ENCODE measurements around the gene GDF7. TPM values are rescaled to one million over a fixed set of nuclear protein-coding genes. Genes with fewer than 3 reads are reported as not detected.

The GDF7 gene
- total RNA-seq, 3 donors from 2014 or later (not counting 1 experiment from before 2014, with no cell fraction given): 0.02 to 0.10 (median 0.05) TPM

- Histone ChIP-seq H3K9me3 (ENCODE audit: control insufficient read depth, insufficient read depth, low read length) (no peaks in the 10 kb centered on the region), H3K4me1 (ENCODE audit: control insufficient read depth, insufficient read depth, low read length) (no peaks in the 10 kb centered on the region), H3K4me3 (ENCODE audit: low read length) (no peak overlapping the region), H3K27me3 (ENCODE audit: control insufficient read depth, insufficient read depth, low read length) (no peaks in the 10 kb centered on the region), H3K36me3 (ENCODE audit: control insufficient read depth, insufficient read depth, low read length) (peaks cover 12% of the 10 kb centered on the region), H3K27ac (ENCODE audit: low read length) (no peak overlapping the region)
- H3K4me3 Mint-ChIP-seq: no peak overlapping the region
- H3K27ac Mint-ChIP-seq: no peak overlapping the region
- no peak for TF ChIP-seq CTCF (IDR thresholded peaks at IDR 0.05)
- H3K9me3 Mint-ChIP-seq: no peaks in the 10 kb centered on the region
- no peak for DNase-seq
- H3K27me3 Mint-ChIP-seq (ENCODE audit: low read depth in 2 of 2): no peaks in the 10 kb centered on the region
- peaks cover 7 to 12% of the 10 kb centered on the region in 2 donors for H3K4me1 Mint-ChIP-seq
- ATAC-seq: no peak
- H3K36me3 Mint-ChIP-seq: peaks cover 11% of the 10 kb centered on the region
- WGBS (ENCODE audit: insufficient coverage): 97% methylated on average over 4 of the region's 4 CpGs
- intact Hi-C loops (cut with micrococcal nuclease): no loop called here
These were observed 20.4 kb downstream of the GDF7 start for GRCh38 chr2:20687260-20687832.

GRCh38 chr2:20689428-20690264, 22.7 kb downstream of the GDF7 start:
- Histone ChIP-seq H3K9me3 (ENCODE audit: control insufficient read depth, insufficient read depth, low read length) (no peaks in the 10 kb centered on the region), H3K36me3 (ENCODE audit: control insufficient read depth, insufficient read depth, low read length) (peaks cover 14% of the 10 kb centered on the region), H3K27ac (ENCODE audit: low read length) (no peak overlapping the region), H3K4me3 (ENCODE audit: low read length) (no peak overlapping the region), H3K4me1 (ENCODE audit: control insufficient read depth, insufficient read depth, low read length) (no peaks in the 10 kb centered on the region), H3K27me3 (ENCODE audit: control insufficient read depth, insufficient read depth, low read length) (no peaks in the 10 kb centered on the region)
- no peaks in the 10 kb centered on the region for H3K9me3 Mint-ChIP-seq
- H3K27me3 Mint-ChIP-seq (ENCODE audit: low read depth in 2 of 2): no peaks in the 10 kb centered on the region
- no peak for TF ChIP-seq CTCF (IDR thresholded peaks at IDR 0.05)
- H3K4me1 Mint-ChIP-seq: peaks cover 0 to 7% of the 10 kb centered on the region in 2 donors
- H3K4me3 Mint-ChIP-seq: no peak overlapping the region
- 87% methylated on average over 11 of the region's 11 CpGs for WGBS (ENCODE audit: insufficient coverage)
- ATAC-seq: no peak
- peaks cover 11% of the 10 kb centered on the region for H3K36me3 Mint-ChIP-seq
- no peak overlapping the region for H3K27ac Mint-ChIP-seq
- intact Hi-C loops (cut with micrococcal nuclease): no loop called here
- DNase-seq: no peak

GRCh38 chr2:20691076-20691734, 24.3 kb downstream of the GDF7 start:
- peaks cover 0 to 7% of the 10 kb centered on the region in 2 donors for H3K4me1 Mint-ChIP-seq
- Histone ChIP-seq H3K27ac (ENCODE audit: low read length) (no peak overlapping the region), H3K36me3 (ENCODE audit: control insufficient read depth, insufficient read depth, low read length) (peaks cover 9% of the 10 kb centered on the region), H3K4me1 (ENCODE audit: control insufficient read depth, insufficient read depth, low read length) (no peaks in the 10 kb centered on the region), H3K9me3 (ENCODE audit: control insufficient read depth, insufficient read depth, low read length) (no peaks in the 10 kb centered on the region), H3K27me3 (ENCODE audit: control insufficient read depth, insufficient read depth, low read length) (no peaks in the 10 kb centered on the region), H3K4me3 (ENCODE audit: low read length) (no peak overlapping the region)
- peaks cover 10% of the 10 kb centered on the region for H3K36me3 Mint-ChIP-seq
- DNase-seq (no peak), ATAC-seq (no peak)
- intact Hi-C loops (cut with micrococcal nuclease): no loop called here
- no peaks in the 10 kb centered on the region for H3K27me3 Mint-ChIP-seq (ENCODE audit: low read depth in 2 of 2)
- no peak overlapping the region for H3K4me3 Mint-ChIP-seq
- TF ChIP-seq CTCF (IDR thresholded peaks at IDR 0.05): no peak
- no peak overlapping the region for H3K27ac Mint-ChIP-seq
- no peaks in the 10 kb centered on the region for H3K9me3 Mint-ChIP-seq
- WGBS (ENCODE audit: insufficient coverage): over 99% methylated on average over 6 of the region's 6 CpGs

Data from natural killer cell (primary cell).